Osteocyte (in vitro differentiated cells): ENCODE results near the gene UNC119B. TPM values are rescaled to one million over a fixed set of nuclear protein-coding genes. Genes with fewer than 3 reads are reported as not detected.

ENCODE experiments used
- DNase-seq: peaks from one replicate; pipeline ENCODE4 v3.0.0; 2021; ENCODE audit warnings: mixed read lengths; ENCODE audit not compliant: unreplicated experiment; ENCODE audit errors: extremely low spot score
- H3K27ac Mint-ChIP-seq: one replicate; pipeline ENCODE4 v1.8.0; 2021; ENCODE audit warnings: mild to moderate bottlenecking, mixed read lengths; ENCODE audit not compliant: unreplicated experiment
- H3K27me3 Mint-ChIP-seq: one replicate; pipeline ENCODE4 v1.8.0; 2021; ENCODE audit warnings: mixed read lengths; ENCODE audit not compliant: unreplicated experiment
- H3K36me3 Mint-ChIP-seq: one replicate; pipeline ENCODE4 v1.8.0; 2021; ENCODE audit warnings: mixed read lengths; ENCODE audit not compliant: unreplicated experiment
- H3K4me1 Mint-ChIP-seq: one replicate; pipeline ENCODE4 v1.8.0; 2021; ENCODE audit warnings: mixed read lengths; ENCODE audit not compliant: unreplicated experiment
- H3K4me3 Mint-ChIP-seq: one replicate; pipeline ENCODE4 v1.8.0; 2021; ENCODE audit warnings: mild to moderate bottlenecking, moderate library complexity, mixed read lengths; ENCODE audit not compliant: unreplicated experiment
- H3K9me3 Mint-ChIP-seq: one replicate; pipeline ENCODE4 v1.8.0; 2021; ENCODE audit warnings: mixed read lengths; ENCODE audit not compliant: unreplicated experiment
- CTCF ChIP-seq: fragments of 200-600 bp; sonication (generic); IDR thresholded peaks from 2 replicates; pipeline ENCODE4 v1.5.0; 2021; ENCODE audit warnings: antibody characterized with exemption, mild to moderate bottlenecking, moderate library complexity
- total RNA-seq: library from RNA; stranded (reverse); gene quantifications from 2 replicates; pipeline ENCODE4 v1.2.1, GENCODE V29; 2021

Gene UNC119B
- total RNA-seq, 1 donor from 2014 or later: 27.9 TPM

GRCh38 chr12:120696626-120697025, 13.6 kb upstream of the UNC119B start:
- no peak for TF ChIP-seq CTCF
- Mint-ChIP-seq H3K27ac (no peak overlapping the region), H3K4me1 (peaks cover 10% of the 10 kb centered on the region), H3K9me3 (no peaks in the 10 kb centered on the region), H3K27me3 (no peaks in the 10 kb centered on the region), H3K36me3 (peaks cover 52% of the 10 kb centered on the region), H3K4me3 (no peak overlapping the region)
- no peak for DNase-seq

- Mint-ChIP-seq H3K4me1 (peaks cover 5% of the 10 kb centered on the region), H3K27ac (no peak overlapping the region), H3K36me3 (peaks cover 53% of the 10 kb centered on the region), H3K9me3 (no peaks in the 10 kb centered on the region), H3K4me3 (no peak overlapping the region), H3K27me3 (no peaks in the 10 kb centered on the region)
- no peak for DNase-seq
- no peak for TF ChIP-seq CTCF
Measured at GRCh38 chr12:120697344-120697743, 12.9 kb upstream of the UNC119B start.

- no peaks in the 10 kb centered on the region for H3K9me3 Mint-ChIP-seq
- peaks cover 51% of the 10 kb centered on the region for H3K36me3 Mint-ChIP-seq
- TF ChIP-seq CTCF: no peak
- no peaks in the 10 kb centered on the region for H3K27me3 Mint-ChIP-seq
- H3K4me3 Mint-ChIP-seq: no peak overlapping the region
- no peaks in the 10 kb centered on the region for H3K4me1 Mint-ChIP-seq
- no peak for DNase-seq
- H3K27ac Mint-ChIP-seq: no peak overlapping the region
Measured at GRCh38 chr12:120698665-120699064, 11.6 kb upstream of the UNC119B start.

- Mint-ChIP-seq H3K9me3 (no peaks in the 10 kb centered on the region), H3K4me3 (no peak overlapping the region), H3K27ac (no peak overlapping the region), H3K27me3 (no peaks in the 10 kb centered on the region), H3K36me3 (peaks cover 48% of the 10 kb centered on the region), H3K4me1 (no peaks in the 10 kb centered on the region)
- DNase-seq: no peak
- no peak for TF ChIP-seq CTCF
Measured at GRCh38 chr12:120699553-120699952, 10.7 kb upstream of the UNC119B start.

GRCh38 chr12:120700886-120701285, 9.4 kb upstream of the UNC119B start:
- Mint-ChIP-seq H3K27ac (no peak overlapping the region), H3K27me3 (no peaks in the 10 kb centered on the region), H3K4me1 (no peaks in the 10 kb centered on the region), H3K9me3 (no peaks in the 10 kb centered on the region), H3K4me3 (no peak overlapping the region), H3K36me3 (peaks cover 34% of the 10 kb centered on the region)
- DNase-seq: no peak
- no peak for TF ChIP-seq CTCF
